Liver (tissue), 3 donors: ENCODE measurements around the gene FGF14.

Experiments
- EGR1 ChIP-seq, 2 donors: IDR thresholded peaks; 2 replicates each; pipeline ENCODE4 v1.6.1; 2016 to 2018; ENCODE audit warnings: antibody characterized with exemption in 2 of 2, low read depth in 2 of 2
- HNF4G ChIP-seq: IDR thresholded peaks from 2 replicates; pipeline ENCODE4 v1.6.1; 2016; ENCODE audit warnings: antibody characterized with exemption
- JUND ChIP-seq, 2 donors: IDR thresholded peaks; 2 replicates each; pipeline ENCODE4 v1.6.1; 2016; ENCODE audit warnings: antibody characterized with exemption in 2 of 2
- RAD21 ChIP-seq, 2 donors: IDR thresholded peaks; 2 replicates each; pipeline ENCODE4 v1.6.1; 2016; ENCODE audit warnings: antibody characterized with exemption in 2 of 2, mild to moderate bottlenecking in 2 of 2
- TF ChIP-seq, protein P1 (sequence below): fragments of 150-350 bp; IDR thresholded peaks from 2 replicates; pipeline ENCODE4 v1.5.1; 2017; ENCODE audit warnings: improper control_type of control experiment, low read depth, low read length; ENCODE audit not compliant: missing input control
- TF ChIP-seq, protein P2 (sequence below): IDR thresholded peaks from 2 replicates; pipeline ENCODE4 v1.6.1; 2016; ENCODE audit warnings: antibody characterized with exemption
- TF ChIP-seq, protein P3 (sequence below): IDR thresholded peaks from 2 replicates; pipeline ENCODE4 v1.6.1; 2016; ENCODE audit warnings: antibody characterized with exemption
- TF ChIP-seq, protein P4 (sequence below): IDR thresholded peaks from 2 replicates; pipeline ENCODE4 v1.6.1; 2016; ENCODE audit warnings: antibody characterized with exemption, mild to moderate bottlenecking
- donor health status: healthy.
- donor health status: healthy.

DNA sequence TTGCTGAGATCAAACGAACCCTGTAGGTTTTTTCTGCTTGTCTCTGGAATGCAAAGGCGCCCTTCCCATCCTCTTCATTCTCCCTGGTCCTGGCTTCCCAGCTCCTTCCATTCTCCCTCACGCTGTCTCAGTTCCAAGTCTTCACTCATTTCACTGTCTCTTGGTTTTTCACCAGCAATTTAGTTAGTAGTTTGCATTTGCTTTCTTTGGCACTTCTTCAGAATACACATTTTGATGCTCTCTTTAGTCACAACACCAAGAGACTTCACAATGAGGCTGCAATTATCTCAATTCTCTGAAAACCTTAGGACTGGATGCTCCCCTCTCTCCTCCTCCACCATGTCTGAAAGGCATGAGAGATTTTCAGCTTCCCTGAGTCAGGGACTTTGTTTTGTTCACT lies 470.7 kb downstream of the FGF14 start:
- TF ChIP-seq, protein P1, sequence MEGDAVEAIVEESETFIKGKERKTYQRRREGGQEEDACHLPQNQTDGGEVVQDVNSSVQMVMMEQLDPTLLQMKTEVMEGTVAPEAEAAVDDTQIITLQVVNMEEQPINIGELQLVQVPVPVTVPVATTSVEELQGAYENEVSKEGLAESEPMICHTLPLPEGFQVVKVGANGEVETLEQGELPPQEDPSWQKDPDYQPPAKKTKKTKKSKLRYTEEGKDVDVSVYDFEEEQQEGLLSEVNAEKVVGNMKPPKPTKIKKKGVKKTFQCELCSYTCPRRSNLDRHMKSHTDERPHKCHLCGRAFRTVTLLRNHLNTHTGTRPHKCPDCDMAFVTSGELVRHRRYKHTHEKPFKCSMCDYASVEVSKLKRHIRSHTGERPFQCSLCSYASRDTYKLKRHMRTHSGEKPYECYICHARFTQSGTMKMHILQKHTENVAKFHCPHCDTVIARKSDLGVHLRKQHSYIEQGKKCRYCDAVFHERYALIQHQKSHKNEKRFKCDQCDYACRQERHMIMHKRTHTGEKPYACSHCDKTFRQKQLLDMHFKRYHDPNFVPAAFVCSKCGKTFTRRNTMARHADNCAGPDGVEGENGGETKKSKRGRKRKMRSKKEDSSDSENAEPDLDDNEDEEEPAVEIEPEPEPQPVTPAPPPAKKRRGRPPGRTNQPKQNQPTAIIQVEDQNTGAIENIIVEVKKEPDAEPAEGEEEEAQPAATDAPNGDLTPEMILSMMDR, result no peak
- TF ChIP-seq, protein P2, sequence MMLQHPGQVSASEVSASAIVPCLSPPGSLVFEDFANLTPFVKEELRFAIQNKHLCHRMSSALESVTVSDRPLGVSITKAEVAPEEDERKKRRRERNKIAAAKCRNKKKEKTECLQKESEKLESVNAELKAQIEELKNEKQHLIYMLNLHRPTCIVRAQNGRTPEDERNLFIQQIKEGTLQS, result no peak
- TF ChIP-seq HNF4G, result no peak
- TF ChIP-seq, protein P3, sequence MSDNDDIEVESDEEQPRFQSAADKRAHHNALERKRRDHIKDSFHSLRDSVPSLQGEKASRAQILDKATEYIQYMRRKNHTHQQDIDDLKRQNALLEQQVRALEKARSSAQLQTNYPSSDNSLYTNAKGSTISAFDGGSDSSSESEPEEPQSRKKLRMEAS, result no peak
- no peak for TF ChIP-seq RAD21 (IDR thresholded peaks at IDR 0.05)
- TF ChIP-seq JUND (IDR thresholded peaks at IDR 0.05), result no peak
- TF ChIP-seq, protein P4, sequence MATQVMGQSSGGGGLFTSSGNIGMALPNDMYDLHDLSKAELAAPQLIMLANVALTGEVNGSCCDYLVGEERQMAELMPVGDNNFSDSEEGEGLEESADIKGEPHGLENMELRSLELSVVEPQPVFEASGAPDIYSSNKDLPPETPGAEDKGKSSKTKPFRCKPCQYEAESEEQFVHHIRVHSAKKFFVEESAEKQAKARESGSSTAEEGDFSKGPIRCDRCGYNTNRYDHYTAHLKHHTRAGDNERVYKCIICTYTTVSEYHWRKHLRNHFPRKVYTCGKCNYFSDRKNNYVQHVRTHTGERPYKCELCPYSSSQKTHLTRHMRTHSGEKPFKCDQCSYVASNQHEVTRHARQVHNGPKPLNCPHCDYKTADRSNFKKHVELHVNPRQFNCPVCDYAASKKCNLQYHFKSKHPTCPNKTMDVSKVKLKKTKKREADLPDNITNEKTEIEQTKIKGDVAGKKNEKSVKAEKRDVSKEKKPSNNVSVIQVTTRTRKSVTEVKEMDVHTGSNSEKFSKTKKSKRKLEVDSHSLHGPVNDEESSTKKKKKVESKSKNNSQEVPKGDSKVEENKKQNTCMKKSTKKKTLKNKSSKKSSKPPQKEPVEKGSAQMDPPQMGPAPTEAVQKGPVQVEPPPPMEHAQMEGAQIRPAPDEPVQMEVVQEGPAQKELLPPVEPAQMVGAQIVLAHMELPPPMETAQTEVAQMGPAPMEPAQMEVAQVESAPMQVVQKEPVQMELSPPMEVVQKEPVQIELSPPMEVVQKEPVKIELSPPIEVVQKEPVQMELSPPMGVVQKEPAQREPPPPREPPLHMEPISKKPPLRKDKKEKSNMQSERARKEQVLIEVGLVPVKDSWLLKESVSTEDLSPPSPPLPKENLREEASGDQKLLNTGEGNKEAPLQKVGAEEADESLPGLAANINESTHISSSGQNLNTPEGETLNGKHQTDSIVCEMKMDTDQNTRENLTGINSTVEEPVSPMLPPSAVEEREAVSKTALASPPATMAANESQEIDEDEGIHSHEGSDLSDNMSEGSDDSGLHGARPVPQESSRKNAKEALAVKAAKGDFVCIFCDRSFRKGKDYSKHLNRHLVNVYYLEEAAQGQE, result no peak
- TF ChIP-seq EGR1 (IDR thresholded peaks at IDR 0.05; ENCODE audit: low read depth in 2 of 2), result no peak
